Right lobe of liver (tissue), 6 donors: Measurements from ENCODE around the gene ZDHHC14. TPM values are rescaled to one million over a fixed set of nuclear protein-coding genes. Genes with fewer than 3 reads are reported as not detected.
A peak's percentile ranks its signal among the peaks of the same experiment; 100 is the strongest.

Experiments
- ATAC-seq, 4 donors: fragments of 200-7000 bp; cut with Tn5 transposase; one replicate each; pipeline ENCODE4 v1.9.1; 2020; ENCODE audit warnings: mild to moderate bottlenecking in 4 of 4, moderate library complexity in 4 of 4
- DNase-seq, 3 donors: peaks; one replicate each; pipeline ENCODE4 v3.0.0-alpha.2; 2020
- H3K27ac ChIP-seq, 3 donors: fragments of 200-600 bp; one replicate each; pipeline ENCODE4 v1.8.0; 2022
- H3K27me3 ChIP-seq, 2 donors: fragments of 200-600 bp; one replicate each; pipeline ENCODE4 v1.8.0; 2022
- H3K36me3 ChIP-seq, 4 donors: fragments of 200-600 bp; sonication (generic) in 1 of 4; one replicate each; pipeline versions ENCODE4 v1.5.1 to v1.8.0; 2017 to 2022; ENCODE audit warnings: control low read depth in 1 of 4
- H3K4me1 ChIP-seq, 4 donors: fragments of 200-600 bp; sonication (generic) in 1 of 4; one replicate each; pipeline versions ENCODE4 v1.5.1 to v1.8.0; 2017 to 2022; ENCODE audit warnings: control low read depth in 1 of 4
- H3K4me3 ChIP-seq, 3 donors: fragments of 200-600 bp; one replicate each; pipeline ENCODE4 v1.8.0; 2022
- H3K9me3 ChIP-seq, 4 donors: fragments of 200-600 bp; sonication (generic) in 1 of 4; one replicate each; pipeline versions ENCODE4 v1.5.1 to v1.8.0; 2017 to 2022; ENCODE audit warnings: control low read depth in 1 of 4
- CTCF ChIP-seq, 4 donors: fragments of 200-600 bp in 3 of 4; fragments of 450-650 bp in 1 of 4; IDR thresholded peaks; one replicate each; pipeline versions ENCODE4 v1.5.1 to v1.8.0; 2016 to 2022; ENCODE audit warnings: antibody characterized with exemption in 4 of 4, mild to moderate bottlenecking in 2 of 4
- POLR2A ChIP-seq: fragments of 450-650 bp; IDR thresholded peaks from one replicate; pipeline ENCODE4 v1.6.1; 2017; ENCODE audit warnings: antibody characterized with exemption, mild to moderate bottlenecking
- WGBS: methylation state at CpG from one replicate; pipeline ENCODE4 v1.1.6; 2018; ENCODE audit warnings: low coverage, low lambda C conversion rate; ENCODE audit not compliant: insufficient coverage; ENCODE audit errors: missing lambda C conversion rate; 5-methylcytosine and 5-hydroxymethylcytosine counted together
- intact Hi-C, 2 donors: fragments of 100-400 bp; cut with DNase I; formaldehyde crosslinking; loops; one replicate each; pipeline versions ENCODE4 v1.11.2 to v1.14.1; 2022
- total RNA-seq, 6 experiments: library from RNA; depleted of rRNA in 2 of 6; stranded (reverse); fragments of >200 nt in 2 of 6; fragmentation: NEBNext Ultra II Directional in 3 of 6; extraction: Animal tissue kit (Norgen Biotek cat#: 25700) in 3 of 6; gene quantifications; one replicate each; pipeline versions ENCODE4 v1.1.0 to v1.2.4, GENCODE V29; 2016 to 2023
- donor health status: DM: no; HTN: yes; CAD: no.
- donor health status: DM: no; HTN: no; CAD: no.
- donor health status: DM: no; HTN: no; CAD: no.
- donor health status: DM: no; HTN: yes; CAD: no.
- donor health status: DM: no; HTN: yes; CAD: no.

Gene ZDHHC14
- total RNA-seq, 6 experiments from 2014 or later = 7.3 to 13.0 (median 10.3) TPM

- ATAC-seq (no peak), DNase-seq (no peak)
- intact Hi-C loops = no loop called here
- Histone ChIP-seq H3K27me3 (no peaks in the 10 kb centered on the region), H3K9me3 (no peaks in the 10 kb centered on the region), H3K4me1 (peaks cover 0 to 17% (median 9%) of the 10 kb centered on the region in 4 donors), H3K27ac (no peak overlapping the region), H3K4me3 (no peak overlapping the region), H3K36me3 (no peaks in the 10 kb centered on the region)
- TF ChIP-seq CTCF (IDR thresholded peaks at IDR 0.05) (no peak), POLR2A (no peak)
- 58% methylated on average over 7 of the region's 7 CpGs for WGBS
Measured at GRCh38 chr6:157432231-157432891, 51.4 kb downstream of the ZDHHC14 start.

GRCh38 chr6:157432892-157433265 is 51.9 kb downstream of the ZDHHC14 start:
- Histone ChIP-seq H3K27ac (no peak overlapping the region), H3K36me3 (no peaks in the 10 kb centered on the region), H3K4me1 (peaks cover 0 to 17% (median 9%) of the 10 kb centered on the region in 4 donors), H3K9me3 (no peaks in the 10 kb centered on the region), H3K4me3 (no peak overlapping the region), H3K27me3 (no peaks in the 10 kb centered on the region)
- DNase-seq (no peak), ATAC-seq (no peak)
- WGBS = 90% methylated on average over 8 of the region's 11 CpGs
- intact Hi-C loops = no loop called here
- no peak for TF ChIP-seq CTCF (IDR thresholded peaks at IDR 0.05)
- TF ChIP-seq POLR2A = no peak

- no peak overlapping the region for H3K4me3 ChIP-seq
- no peaks in the 10 kb centered on the region for H3K9me3 ChIP-seq
- peaks cover 0 to 22% (median 13%) of the 10 kb centered on the region in 4 donors for H3K4me1 ChIP-seq
- intact Hi-C loops = no loop called here
- DNase-seq (no peak), ATAC-seq (no peak)
- WGBS = no CpG with 5 or more reads among the region's 3 CpGs
- TF ChIP-seq CTCF (IDR thresholded peaks at IDR 0.05) (no peak), POLR2A (no peak)
- no peaks in the 10 kb centered on the region for H3K36me3 ChIP-seq
- H3K27me3 ChIP-seq = no peaks in the 10 kb centered on the region
- H3K27ac ChIP-seq = peak overlapping the region in 2 of 3 donors; percentile 50 to 58
Measured at GRCh38 chr6:157433678-157434081, 52.7 kb downstream of the ZDHHC14 start.

GRCh38 chr6:157434349-157435033 is 53.5 kb downstream of the ZDHHC14 start:
- TF ChIP-seq POLR2A = no peak
- TF ChIP-seq CTCF (IDR thresholded peaks at IDR 0.05) = no peak
- Histone ChIP-seq H3K27me3 (no peaks in the 10 kb centered on the region), H3K4me1 (peaks cover 0 to 28% (median 15%) of the 10 kb centered on the region in 4 donors), H3K9me3 (no peaks in the 10 kb centered on the region), H3K36me3 (no peaks in the 10 kb centered on the region), H3K4me3 (no peak overlapping the region), H3K27ac (peak overlapping the region in 2 of 3 donors; percentile 50 to 58)
- peak; percentile 81 to 94 (median 89) for DNase-seq
- ATAC-seq = peak; percentile 91 to 96 (median 93)
- WGBS = 44% methylated on average over 13 of the region's 13 CpGs
- intact Hi-C loops = no loop called here
